Endodermal cell (in vitro differentiated cells): ENCODE measurements around the gene UBE2M. TPM values are rescaled to one million over a fixed set of nuclear protein-coding genes. Genes with fewer than 3 reads are reported as not detected.

Source experiments
- DNase-seq: peaks from one replicate; pipeline ENCODE4 v3.0.0-alpha.2; 2017
- H3K27ac ChIP-seq: 2 replicates; pipeline ENCODE4 v1.5.1; 2013; ENCODE audit warnings: mild to moderate bottlenecking, low read depth, low read length, moderate library complexity
- H3K27me3 ChIP-seq: 2 replicates; pipeline ENCODE4 v1.6.1; 2013; ENCODE audit warnings: mild to moderate bottlenecking, low read length, moderate library complexity; ENCODE audit not compliant: insufficient read depth, control insufficient read depth, poor library complexity, severe bottlenecking
- H3K36me3 ChIP-seq: 2 replicates; pipeline ENCODE4 v1.7.0; 2013; ENCODE audit warnings: mild to moderate bottlenecking, low read length, moderate library complexity; ENCODE audit not compliant: control insufficient read depth, insufficient read depth
- H3K4me1 ChIP-seq: one replicate; pipeline ENCODE4 v1.7.0; 2013; ENCODE audit warnings: low read length; ENCODE audit not compliant: control insufficient read depth, insufficient read depth
- H3K4me3 ChIP-seq: 2 replicates; pipeline ENCODE4 v1.5.1; 2013; ENCODE audit warnings: mild to moderate bottlenecking, low read length, moderate library complexity
- H3K9ac ChIP-seq: 2 replicates; pipeline ENCODE4 v1.6.1; 2013; ENCODE audit warnings: mild to moderate bottlenecking, low read length, moderate library complexity; ENCODE audit not compliant: poor library complexity, severe bottlenecking; ENCODE audit errors: extremely low read depth
- H3K9me3 ChIP-seq: 2 replicates; pipeline ENCODE4 v1.6.1; 2013; ENCODE audit warnings: mild to moderate bottlenecking, low read length, moderate library complexity; ENCODE audit not compliant: control insufficient read depth
- H3K27ac Mint-ChIP-seq: 2 replicates; pipeline ENCODE4 v1.8.0; 2020; ENCODE audit warnings: mixed read lengths
- H3K27me3 Mint-ChIP-seq: 2 replicates; pipeline ENCODE4 v1.8.0; 2021; ENCODE audit warnings: mild to moderate bottlenecking, mixed read lengths; ENCODE audit not compliant: insufficient read depth
- H3K36me3 Mint-ChIP-seq: 2 replicates; pipeline ENCODE4 v1.8.0; 2020; ENCODE audit warnings: low read depth, mixed read lengths
- H3K4me1 Mint-ChIP-seq: 2 replicates; pipeline ENCODE4 v1.8.0; 2020; ENCODE audit warnings: mixed read lengths
- H3K4me3 Mint-ChIP-seq: 2 replicates; pipeline ENCODE4 v1.8.0; 2020; ENCODE audit warnings: mild to moderate bottlenecking, moderate library complexity, mixed read lengths
- H3K9me3 Mint-ChIP-seq: 2 replicates; pipeline ENCODE4 v1.8.0; 2020; ENCODE audit warnings: mild to moderate bottlenecking, mixed read lengths
- WGBS, 2 experiments: methylation state at CpG; one replicate each; pipeline versions ENCODE4 v1.1.5 to v1.1.7; 2013; ENCODE audit warnings: missing lambda C conversion rate in 2 of 2, mixed read lengths in 1 of 2; ENCODE audit not compliant: insufficient coverage in 1 of 2, insufficient read length in 1 of 2; 5-methylcytosine and 5-hydroxymethylcytosine counted together
- total RNA-seq, 2 donors: library from RNA; stranded (reverse); fragmentation: NEBNext Ultra II Directional in 1 of 2; extraction: Animal tissue kit (Norgen Biotek cat#: 25700) in 1 of 2; gene quantifications; 2 replicates in 1 of 2; 3 replicates in 1 of 2; pipeline ENCODE4 v1.2.1, GENCODE V29; 2021
- TF ChIP-seq, protein P1 (sequence below): fragments of 200-600 bp; sonication (generic); conservative IDR thresholded peaks from 2 replicates; pipeline ENCODE4 v1.5.0; 2021; ENCODE audit warnings: antibody characterized with exemption, mild to moderate bottlenecking

Gene UBE2M
- total RNA-seq, 2 donors from 2014 or later = 90.8 to 116 TPM

GRCh38 chr19:58549664-58550361, 8.6 kb downstream of the UBE2M start:
- H3K27me3 ChIP-seq = no peaks in the 10 kb centered on the region
- peaks cover 23% of the 10 kb centered on the region for H3K4me1 Mint-ChIP-seq
- H3K4me3 Mint-ChIP-seq = no peak overlapping the region
- H3K27ac ChIP-seq = no peak overlapping the region
- no peaks in the 10 kb centered on the region for H3K9me3 ChIP-seq
- no peak overlapping the region for H3K9ac ChIP-seq
- 80 to 96% methylated on average over 2 to 11 of the region's 11 CpGs for WGBS, 2 experiments
- H3K27ac Mint-ChIP-seq = peak overlapping the region; percentile 72
- H3K9me3 Mint-ChIP-seq = no peaks in the 10 kb centered on the region
- H3K27me3 Mint-ChIP-seq = no peaks in the 10 kb centered on the region
- no peak overlapping the region for H3K4me3 ChIP-seq
- TF ChIP-seq, protein P1, sequence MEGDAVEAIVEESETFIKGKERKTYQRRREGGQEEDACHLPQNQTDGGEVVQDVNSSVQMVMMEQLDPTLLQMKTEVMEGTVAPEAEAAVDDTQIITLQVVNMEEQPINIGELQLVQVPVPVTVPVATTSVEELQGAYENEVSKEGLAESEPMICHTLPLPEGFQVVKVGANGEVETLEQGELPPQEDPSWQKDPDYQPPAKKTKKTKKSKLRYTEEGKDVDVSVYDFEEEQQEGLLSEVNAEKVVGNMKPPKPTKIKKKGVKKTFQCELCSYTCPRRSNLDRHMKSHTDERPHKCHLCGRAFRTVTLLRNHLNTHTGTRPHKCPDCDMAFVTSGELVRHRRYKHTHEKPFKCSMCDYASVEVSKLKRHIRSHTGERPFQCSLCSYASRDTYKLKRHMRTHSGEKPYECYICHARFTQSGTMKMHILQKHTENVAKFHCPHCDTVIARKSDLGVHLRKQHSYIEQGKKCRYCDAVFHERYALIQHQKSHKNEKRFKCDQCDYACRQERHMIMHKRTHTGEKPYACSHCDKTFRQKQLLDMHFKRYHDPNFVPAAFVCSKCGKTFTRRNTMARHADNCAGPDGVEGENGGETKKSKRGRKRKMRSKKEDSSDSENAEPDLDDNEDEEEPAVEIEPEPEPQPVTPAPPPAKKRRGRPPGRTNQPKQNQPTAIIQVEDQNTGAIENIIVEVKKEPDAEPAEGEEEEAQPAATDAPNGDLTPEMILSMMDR = no peak
- H3K4me1 ChIP-seq = peaks cover 4% of the 10 kb centered on the region
- H3K36me3 Mint-ChIP-seq = peaks cover 65% of the 10 kb centered on the region
- peaks cover 84% of the 10 kb centered on the region for H3K36me3 ChIP-seq
- DNase-seq = no peak

- peaks cover 19% of the 10 kb centered on the region for H3K4me1 Mint-ChIP-seq
- H3K9me3 Mint-ChIP-seq = no peaks in the 10 kb centered on the region
- H3K27ac Mint-ChIP-seq = no peak overlapping the region
- no peak overlapping the region for H3K27ac ChIP-seq
- TF ChIP-seq, protein P1 = no peak
- H3K4me1 ChIP-seq = peaks cover 4% of the 10 kb centered on the region
- no peaks in the 10 kb centered on the region for H3K9me3 ChIP-seq
- H3K36me3 Mint-ChIP-seq = peaks cover 65% of the 10 kb centered on the region
- peaks cover 84% of the 10 kb centered on the region for H3K36me3 ChIP-seq
- 94 to 95% methylated on average over 16 to 20 of the region's 20 CpGs for WGBS, 2 experiments
- no peaks in the 10 kb centered on the region for H3K27me3 Mint-ChIP-seq
- DNase-seq = no peak
- no peak overlapping the region for H3K4me3 Mint-ChIP-seq
- H3K9ac ChIP-seq = no peak overlapping the region
- no peak overlapping the region for H3K4me3 ChIP-seq
- no peaks in the 10 kb centered on the region for H3K27me3 ChIP-seq
These were observed 9.3 kb downstream of the UBE2M start for GRCh38 chr19:58548859-58549663.

- peak overlapping the region; percentile 98 for H3K4me3 Mint-ChIP-seq
- peaks cover 12% of the 10 kb centered on the region for H3K27me3 Mint-ChIP-seq
- H3K36me3 Mint-ChIP-seq = peaks cover 60% of the 10 kb centered on the region
- TF ChIP-seq, protein P1 = no peak
- no peak overlapping the region for H3K27ac ChIP-seq
- DNase-seq = no peak
- H3K27me3 ChIP-seq = peaks cover 2% of the 10 kb centered on the region
- WGBS, 2 experiments = 94 to 96% methylated on average over 18 of the region's 18 CpGs
- peaks cover 13% of the 10 kb centered on the region for H3K4me1 Mint-ChIP-seq
- H3K9me3 Mint-ChIP-seq = no peaks in the 10 kb centered on the region
- peaks cover 74% of the 10 kb centered on the region for H3K36me3 ChIP-seq
- peaks cover 4% of the 10 kb centered on the region for H3K4me1 ChIP-seq
- H3K9me3 ChIP-seq = no peaks in the 10 kb centered on the region
- peak overlapping the region; percentile 48 for H3K27ac Mint-ChIP-seq
- H3K9ac ChIP-seq = no peak overlapping the region
- H3K4me3 ChIP-seq = peak overlapping the region; percentile 100
These were observed 10.8 kb downstream of the UBE2M start for GRCh38 chr19:58547323-58548312.
